ENCODE data around the gene RNASEH1.
A peak's percentile ranks its signal among the peaks of the same experiment; 100 is the strongest.
"Not testable (repeated sequence)": the region's sequence is repeated elsewhere in the genome, so short reads cannot be mapped to it uniquely, and the experiment has no call there.

The RNASEH1 gene

GRCh38 chr2:3522961-3523421 is 35.1 kb downstream of the RNASEH1 start:
- peak in 1 of 56 donors; percentile 12 for DNase-seq

GRCh38 chr2:3520591-3520990 is 37.5 kb downstream of the RNASEH1 start:
- DNase-seq = no peak

GRCh38 chr2:3519255-3520205 is 38.6 kb downstream of the RNASEH1 start, which contains the start of gene ADI1:
Gene ADI1 (minus strand): TSS chr2:3519531. CDS start chr2:3519487, 44 bp downstream.
- peak in 51 of 56 donors; percentile 23 to 89 (median 75) for DNase-seq

DNA sequence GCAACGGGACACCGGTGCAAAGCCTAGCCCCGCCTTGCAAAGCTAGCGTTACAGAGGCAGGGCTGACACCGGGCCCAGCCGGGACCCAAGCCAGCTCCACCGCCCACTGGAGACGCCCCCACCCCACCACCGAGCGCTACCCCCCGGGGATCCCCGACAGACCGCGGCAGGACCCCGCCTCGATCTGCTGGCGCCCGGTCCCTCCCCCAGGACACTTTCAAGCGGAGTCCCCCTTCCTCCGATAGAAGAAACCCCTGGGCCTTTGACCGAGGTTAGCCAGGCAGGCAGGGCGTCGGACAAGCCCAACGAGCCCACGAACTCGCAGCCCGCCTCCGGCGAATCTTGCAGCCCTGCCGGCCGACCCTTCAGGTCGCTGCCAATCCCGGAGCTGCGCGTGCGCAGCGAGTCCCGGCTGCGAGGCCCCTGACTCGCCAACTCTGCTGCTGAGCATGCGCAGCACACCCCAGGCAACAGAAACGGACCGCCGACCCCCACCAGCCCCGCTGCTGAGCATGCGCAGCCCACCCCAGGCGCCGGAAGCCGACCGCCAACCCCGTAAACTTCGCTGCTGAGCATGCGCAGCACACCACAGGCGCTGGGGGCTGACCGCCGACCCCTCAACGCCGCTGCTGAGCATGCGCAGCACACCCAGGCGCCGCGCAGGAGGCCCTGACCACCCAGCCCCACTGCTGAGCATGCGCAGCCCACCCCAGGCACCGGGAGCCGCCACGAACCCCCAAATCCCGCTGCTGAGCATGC is 39.5 kb downstream of the RNASEH1 start:
- peak; percentile 22 to 99 (median 95) for DNase-seq

GRCh38 chr2:3517948-3518495 is 40.1 kb downstream of the RNASEH1 start:
- DNase-seq = no peak

GRCh38 chr2:3516831-3517230 is 41.3 kb downstream of the RNASEH1 start:
- no peak for DNase-seq

- DNase-seq = not testable (repeated sequence)
Measured at GRCh38 chr2:3515438-3515837, 42.7 kb downstream of the RNASEH1 start.

DNA sequence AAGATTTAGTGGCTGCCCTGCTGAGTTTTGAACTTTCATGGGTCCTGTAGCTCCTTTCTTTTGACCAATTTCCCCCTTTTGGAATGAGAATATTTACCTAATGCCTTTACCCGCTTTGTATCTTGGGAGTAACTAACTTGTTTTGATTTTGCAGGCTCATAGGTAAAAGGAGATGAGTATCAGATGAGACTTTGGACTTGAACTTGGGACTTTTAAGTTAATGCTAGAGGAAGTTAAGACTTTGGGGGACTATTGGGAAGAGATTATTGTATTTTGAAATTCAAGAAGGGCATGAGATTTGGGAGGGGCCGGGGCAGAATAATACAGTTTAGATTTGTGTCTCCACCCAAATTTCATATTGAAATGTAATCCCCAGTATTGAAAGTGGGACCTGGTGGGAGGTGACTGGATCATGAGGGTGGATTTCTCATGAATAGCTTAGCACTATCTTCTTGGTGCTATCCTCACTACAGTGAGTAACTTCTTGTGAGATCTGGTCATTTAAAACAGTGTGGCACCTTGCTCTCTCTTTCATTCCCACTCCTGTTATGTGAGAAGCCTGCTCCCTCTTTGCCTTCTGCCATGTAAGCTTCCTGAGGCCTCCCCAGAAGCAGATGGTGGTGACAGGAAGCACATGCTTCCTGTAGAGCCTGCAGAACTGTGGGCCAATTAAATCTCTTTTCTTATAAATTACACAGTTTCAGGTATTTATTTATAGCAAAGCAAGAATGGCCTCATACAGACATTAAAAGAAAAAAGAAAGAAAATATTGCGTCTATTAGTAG is 44.9 kb downstream of the RNASEH1 start:
- DNase-seq = no peak

DNA sequence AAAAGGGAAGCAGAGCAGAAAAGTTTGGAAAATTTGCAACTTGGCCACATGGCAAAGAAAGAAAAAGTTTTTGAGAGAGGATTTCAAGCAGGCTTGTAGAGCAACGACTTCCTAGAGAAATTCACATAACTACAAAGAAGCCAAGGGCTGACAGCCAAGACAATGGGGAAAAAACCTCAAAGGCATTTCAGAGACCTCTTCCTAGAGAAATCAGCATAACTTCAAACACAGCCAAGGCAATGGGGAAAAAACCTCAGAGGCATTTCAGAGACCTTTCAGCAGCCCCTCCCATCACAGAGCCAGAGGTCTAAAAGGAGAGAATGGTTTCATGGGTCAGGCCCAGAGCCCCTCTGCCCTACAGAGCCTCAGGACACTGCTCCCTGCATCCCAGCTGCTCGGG is 46.0 kb downstream of the RNASEH1 start:
- no peak for DNase-seq

DNA sequence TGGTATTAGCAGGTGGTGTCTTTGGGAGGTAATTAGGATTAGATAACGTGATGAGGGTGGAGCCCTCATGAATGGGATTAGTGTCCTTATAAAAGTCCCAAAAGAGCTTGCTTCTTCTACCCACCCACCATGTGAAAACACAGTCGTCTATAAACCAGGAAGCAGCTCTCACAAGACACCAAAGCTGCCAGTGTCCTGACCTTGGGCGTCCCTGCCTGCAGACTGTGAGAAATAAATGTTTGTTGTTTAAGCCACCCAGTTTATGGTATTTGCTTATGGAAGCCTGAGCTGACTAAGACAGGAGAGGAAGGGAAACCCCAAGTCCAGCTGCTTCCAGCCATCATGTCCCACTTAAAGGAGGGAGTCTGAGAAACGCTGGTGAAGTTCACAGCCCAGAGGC is 52.4 kb downstream of the RNASEH1 start:
- no peak for DNase-seq

GRCh38 chr2:3504741-3505140 is 53.4 kb downstream of the RNASEH1 start:
- no peak for DNase-seq

- no peak for DNase-seq
Measured at GRCh38 chr2:3503483-3503882, 54.6 kb downstream of the RNASEH1 start.

DNA sequence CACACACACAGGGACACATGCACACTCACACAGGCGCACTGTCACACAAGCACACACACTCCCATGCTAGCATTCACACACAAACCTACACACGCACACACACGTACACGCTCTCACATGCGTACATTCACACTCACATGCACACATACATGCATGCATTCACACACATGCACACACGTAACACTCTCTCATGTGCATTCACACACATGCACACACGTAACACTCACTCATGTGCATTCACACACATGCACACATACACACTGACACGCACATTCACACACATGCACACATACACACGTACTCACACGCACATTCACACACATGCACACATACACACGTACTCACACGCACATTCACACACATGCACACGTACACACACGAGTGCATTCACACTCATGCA is 55.1 kb downstream of the RNASEH1 start:
- no peak for DNase-seq

GRCh38 chr2:3500326-3500899 is 57.7 kb downstream of the RNASEH1 start:
- no peak for DNase-seq

GRCh38 chr2:3498783-3499394 is 59.2 kb downstream of the RNASEH1 start:
- no peak for DNase-seq

DNA sequence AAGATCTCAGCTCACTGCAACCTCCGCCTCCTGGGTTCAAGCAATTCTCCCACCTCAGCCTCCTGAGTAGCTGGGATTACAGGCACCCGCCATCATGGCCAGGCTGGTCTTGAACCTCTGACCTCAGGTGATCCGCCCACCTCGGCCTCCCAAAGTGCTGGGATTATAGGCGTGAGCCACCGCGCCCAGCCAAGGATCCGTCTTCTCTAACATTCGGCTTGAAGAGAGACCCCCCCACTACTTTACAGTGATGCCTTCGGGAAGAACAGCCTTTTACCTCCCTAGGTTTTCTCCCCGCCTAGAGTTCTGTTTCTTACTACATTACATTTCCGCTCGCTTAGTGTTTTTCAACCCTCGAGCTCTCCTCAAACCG is 61.4 kb downstream of the RNASEH1 start:
- DNase-seq = not testable (repeated sequence)
